Measurements from ENCODE around the gene TMEM88.

The TMEM88 gene

GRCh38 chr17:7846063-7846735 is 8.7 kb upstream of the TMEM88 start:
- TF ChIP-seq CTCF (IDR thresholded peaks at IDR 0.05; ENCODE audit: low read depth, low read length) = no peak
- no peak for DNase-seq
- H3K27me3 ChIP-seq = no peaks in the 10 kb centered on the region
- H3K36me3 ChIP-seq = peaks cover 15% of the 10 kb centered on the region; the same call in 1 of the 2 replicates
- H3K9me3 ChIP-seq = no peaks in the 10 kb centered on the region
- H3K4me3 ChIP-seq (ENCODE audit: low read depth, low read length) = no peak overlapping the region
- no peaks in the 10 kb centered on the region for H3K4me1 ChIP-seq

GRCh38 chr17:7846765-7847661 is 7.9 kb upstream of the TMEM88 start:
- H3K36me3 ChIP-seq = peaks cover 22% of the 10 kb centered on the region
- no peak for DNase-seq
- no peaks in the 10 kb centered on the region for H3K27me3 ChIP-seq
- H3K4me3 ChIP-seq (ENCODE audit: low read depth, low read length) = no peak overlapping the region
- H3K9me3 ChIP-seq = no peaks in the 10 kb centered on the region
- no peak for TF ChIP-seq CTCF (IDR thresholded peaks at IDR 0.05; ENCODE audit: low read depth, low read length)
- peaks cover 1% of the 10 kb centered on the region; the same call in 1 of the 2 replicates for H3K4me1 ChIP-seq

- no peak overlapping the region for H3K4me3 ChIP-seq (ENCODE audit: low read depth, low read length)
- peaks cover 3% of the 10 kb centered on the region; the same call in 1 of the 2 replicates for H3K4me1 ChIP-seq
- no peaks in the 10 kb centered on the region for H3K27me3 ChIP-seq
- H3K9me3 ChIP-seq = no peaks in the 10 kb centered on the region
- TF ChIP-seq CTCF (IDR thresholded peaks at IDR 0.05; ENCODE audit: low read depth, low read length) = no peak
- DNase-seq = no peak
- peaks cover 33% of the 10 kb centered on the region for H3K36me3 ChIP-seq
These were observed 6.7 kb upstream of the TMEM88 start for GRCh38 chr17:7848131-7848579.

- no peak for DNase-seq
- Histone ChIP-seq H3K4me1 (peaks cover 3% of the 10 kb centered on the region; the same call in 1 of the 2 replicates), H3K4me3 (ENCODE audit: low read depth, low read length) (no peak overlapping the region), H3K27me3 (no peaks in the 10 kb centered on the region), H3K9me3 (no peaks in the 10 kb centered on the region), H3K36me3 (peaks cover 33% of the 10 kb centered on the region)
- TF ChIP-seq CTCF (IDR thresholded peaks at IDR 0.05; ENCODE audit: low read depth, low read length) = no peak
These were observed 6.1 kb upstream of the TMEM88 start for GRCh38 chr17:7848739-7849129.

- Histone ChIP-seq H3K4me1 (peaks cover 3% of the 10 kb centered on the region; the same call in 1 of the 2 replicates), H3K9me3 (no peaks in the 10 kb centered on the region), H3K27me3 (no peaks in the 10 kb centered on the region), H3K4me3 (ENCODE audit: low read depth, low read length) (no peak overlapping the region), H3K36me3 (peaks cover 33% of the 10 kb centered on the region)
- TF ChIP-seq CTCF (IDR thresholded peaks at IDR 0.05; ENCODE audit: low read depth, low read length) = no peak
- no peak for DNase-seq
These were observed 5.6 kb upstream of the TMEM88 start for GRCh38 chr17:7849130-7849750.
